GM19452 (cell line): ENCODE data around the gene SNAP25.
A peak's percentile ranks its signal among the peaks of the same experiment; 100 is the strongest.

Source experiments
- ATAC-seq: cut with Tn5 transposase; IDR thresholded peaks from one replicate; pipeline ENCODE4 v1.9.1; 2021; ENCODE audit not compliant: unreplicated experiment

SNAP25 gene

DNA sequence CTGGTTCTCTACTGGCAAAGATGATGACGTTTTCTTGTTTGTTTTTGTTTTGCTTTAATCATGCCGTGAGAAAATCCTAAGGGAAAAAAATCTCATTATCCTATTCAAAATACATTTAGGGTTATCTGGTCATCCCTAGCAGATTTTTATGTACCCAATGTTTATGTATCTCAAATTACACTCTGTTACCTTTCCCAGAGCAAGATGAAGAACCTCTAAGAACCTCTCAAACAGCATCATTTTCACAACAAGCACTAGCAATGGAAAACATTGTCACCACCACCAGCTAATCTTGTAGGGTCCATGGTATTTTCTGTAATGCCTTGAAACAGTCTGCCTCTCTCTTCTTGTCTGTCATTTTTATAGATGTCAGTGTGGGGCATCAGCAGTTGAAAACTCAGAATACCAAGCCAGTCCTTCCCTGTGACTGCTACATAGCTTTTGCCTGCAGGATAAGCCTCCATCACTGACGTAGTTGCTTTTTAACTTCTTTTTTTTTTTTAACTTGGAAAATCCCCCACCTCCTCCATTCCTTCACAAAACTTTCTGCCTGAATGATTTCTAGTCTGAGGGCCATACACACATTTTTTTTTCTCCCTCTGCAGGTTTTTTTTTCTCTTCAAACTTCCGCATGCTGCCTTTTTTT lies 2.4 kb upstream of the SNAP25 start:
- ATAC-seq, result no peak

DNA sequence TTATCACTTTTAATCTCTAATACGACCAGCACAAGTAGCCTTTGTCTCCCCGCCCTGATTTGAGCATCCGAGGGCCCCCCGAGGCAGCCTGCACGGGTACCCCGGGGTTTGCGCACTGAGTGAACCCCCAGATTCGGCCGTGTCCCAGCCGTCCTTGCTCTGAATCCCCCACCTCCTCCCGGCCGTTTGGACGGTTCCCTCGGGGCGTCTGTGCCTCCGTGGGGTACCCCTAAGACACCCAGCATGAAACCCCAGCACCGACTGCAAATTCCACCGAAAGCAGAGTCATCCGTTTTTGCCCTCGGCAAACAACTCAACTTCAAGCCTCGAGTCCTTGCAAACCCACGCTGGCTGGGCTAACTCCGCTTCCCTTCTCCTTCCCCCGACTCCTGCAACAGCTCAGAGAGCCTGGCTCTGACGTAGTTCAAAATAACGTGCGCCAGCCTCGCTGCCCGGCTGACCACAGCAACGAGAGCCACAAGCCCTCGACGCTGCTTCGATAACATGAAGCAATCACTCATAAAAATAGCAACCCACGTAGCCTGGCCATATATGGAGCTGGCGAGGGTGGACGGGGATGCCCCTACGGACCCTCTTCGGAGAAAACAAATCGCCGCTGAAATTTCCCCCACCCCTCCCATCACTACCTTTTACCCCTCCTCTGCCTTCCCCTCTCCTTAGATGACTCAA lies 764 bp upstream of the SNAP25 start:
- ATAC-seq, result no peak

DNA sequence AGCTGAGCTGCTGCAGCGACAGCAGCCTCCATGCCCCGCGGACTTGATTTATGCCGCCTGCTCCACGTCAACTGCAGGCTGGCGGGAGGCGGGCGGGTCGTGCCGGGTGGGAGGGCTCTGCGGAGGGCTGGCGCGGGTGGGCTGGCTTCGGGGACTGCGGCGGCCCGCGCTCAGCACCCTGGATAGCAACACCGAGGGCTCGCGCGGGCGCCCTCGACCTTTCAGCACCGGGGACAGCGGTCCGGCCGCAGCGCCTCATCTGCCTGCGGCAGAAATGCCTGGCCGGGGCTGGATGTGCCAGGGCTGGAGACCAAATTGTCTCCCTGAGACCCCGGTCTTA lies 792 bp downstream of the SNAP25 start:
- peak; percentile 87 for ATAC-seq

DNA sequence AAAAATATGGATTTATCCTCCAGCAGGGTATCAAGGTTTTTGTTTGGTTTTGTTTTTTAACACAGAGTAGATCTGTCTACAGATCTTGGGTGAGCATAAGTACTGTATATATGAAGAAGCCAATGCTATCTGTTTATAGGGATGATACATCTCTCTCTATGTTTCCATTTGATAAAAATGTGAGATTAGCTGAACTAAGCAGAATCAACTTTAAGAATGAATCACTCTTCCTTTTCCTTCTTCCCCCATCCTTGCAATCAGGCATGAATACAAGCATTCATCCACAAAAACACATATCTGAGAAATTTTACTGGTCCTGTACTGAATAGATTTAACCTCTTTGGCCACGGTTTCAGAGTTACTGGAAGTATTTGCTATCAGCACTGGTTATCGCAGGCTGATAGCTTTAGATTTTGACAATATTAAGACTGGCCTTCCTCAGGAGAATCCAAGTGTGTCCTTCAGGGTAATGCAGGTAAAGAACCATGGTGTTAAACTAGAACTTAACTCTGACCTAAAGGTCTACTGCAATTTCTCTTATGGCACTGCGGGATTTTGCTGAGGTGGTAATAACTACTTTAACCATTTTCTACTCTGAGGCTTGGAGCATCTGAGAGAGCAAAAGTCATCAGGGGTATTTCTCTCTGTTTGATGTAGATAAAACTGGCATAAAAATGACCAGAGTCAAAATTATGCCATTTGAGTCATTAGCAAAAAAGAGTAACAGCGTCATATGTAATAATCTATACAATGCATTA lies 1.5 kb downstream of the SNAP25 start:
- no peak for ATAC-seq

DNA sequence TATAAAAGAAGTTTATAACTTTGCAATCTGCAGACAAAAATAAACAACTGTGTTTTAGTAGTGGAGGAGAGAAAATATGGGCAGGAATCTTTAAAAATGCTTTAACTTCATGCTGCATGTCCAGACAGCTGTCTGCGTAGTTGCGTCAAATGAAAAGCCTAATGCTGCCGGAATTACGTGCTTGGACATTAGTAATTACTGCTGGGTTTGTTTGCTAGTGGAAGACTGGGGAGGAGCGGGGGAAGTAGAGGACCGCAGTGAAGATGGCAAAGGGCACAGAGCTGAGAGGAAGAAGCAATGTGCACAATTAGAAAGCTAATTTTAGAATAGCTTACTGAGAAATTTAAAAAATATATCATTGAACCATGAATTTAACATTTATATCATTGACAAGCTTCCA lies 2.4 kb downstream of the SNAP25 start:
- ATAC-seq, result no peak

DNA sequence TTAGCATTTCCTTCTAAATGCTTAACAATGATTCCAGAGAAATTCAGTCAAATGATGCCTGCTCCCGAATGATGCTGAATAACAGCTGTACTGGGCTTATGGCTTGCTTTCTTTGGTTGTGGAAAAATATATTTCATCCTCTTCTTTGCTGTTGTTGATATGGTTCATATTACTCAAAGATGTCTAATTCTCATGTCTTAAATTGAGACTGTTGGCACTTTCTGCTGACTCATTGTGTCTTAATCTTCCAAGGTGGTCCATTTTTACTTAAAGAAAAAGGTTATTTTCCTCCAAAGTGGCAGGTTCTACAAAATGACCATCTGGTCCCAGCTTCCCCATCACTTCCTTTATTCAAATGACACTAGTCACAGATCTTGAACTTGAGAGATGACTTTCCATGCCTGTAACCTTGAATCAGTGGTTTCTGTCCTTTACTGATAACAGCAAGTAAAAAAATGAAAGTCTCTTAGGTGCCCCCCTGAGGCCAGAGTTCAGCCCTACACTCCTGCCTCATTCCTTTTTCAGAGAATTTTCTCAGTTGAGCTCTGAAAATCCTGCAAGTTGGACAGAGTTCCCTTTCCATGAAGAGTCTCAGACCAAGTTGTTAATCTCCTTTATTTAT lies 6.9 kb downstream of the SNAP25 start:
- no peak for ATAC-seq

DNA sequence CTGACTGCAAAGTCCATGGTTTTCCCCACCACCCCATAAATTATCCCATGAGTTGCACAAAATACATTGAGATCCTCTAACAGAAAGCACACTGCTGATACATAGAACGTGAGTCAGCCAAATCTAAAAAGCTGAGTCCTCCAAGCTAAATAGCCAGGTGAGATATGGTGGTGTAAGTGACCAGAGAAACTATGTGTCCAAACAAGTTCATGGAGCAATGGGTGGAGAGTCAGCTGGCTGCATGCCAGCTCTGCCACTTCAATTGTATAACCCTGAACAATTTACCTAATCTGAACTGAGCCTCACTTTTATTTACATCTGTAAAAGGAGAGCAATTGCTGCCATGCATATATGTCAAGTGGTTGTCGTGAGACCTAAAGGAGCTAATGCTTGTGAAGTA lies 9.7 kb downstream of the SNAP25 start:
- no peak for ATAC-seq

DNA sequence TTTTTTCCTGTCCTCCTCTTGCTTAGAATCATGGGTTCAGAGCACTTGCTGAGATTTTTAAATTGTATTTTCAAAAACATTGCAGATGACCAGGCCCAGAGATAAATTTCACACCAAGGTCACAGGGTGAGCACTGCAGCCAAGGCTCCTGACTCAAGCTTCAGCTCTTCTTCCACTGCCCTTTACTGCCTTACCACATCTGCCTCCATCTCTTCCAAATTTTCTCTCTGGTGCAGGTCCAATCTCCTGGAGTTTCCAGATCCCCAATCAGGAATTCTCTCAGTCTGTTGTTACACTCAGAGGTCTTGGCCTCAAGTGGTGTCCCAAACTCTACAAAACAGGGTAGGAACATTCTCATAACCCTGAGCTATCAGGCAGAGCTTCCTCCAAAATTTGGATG lies 12.7 kb downstream of the SNAP25 start:
- ATAC-seq, result no peak

DNA sequence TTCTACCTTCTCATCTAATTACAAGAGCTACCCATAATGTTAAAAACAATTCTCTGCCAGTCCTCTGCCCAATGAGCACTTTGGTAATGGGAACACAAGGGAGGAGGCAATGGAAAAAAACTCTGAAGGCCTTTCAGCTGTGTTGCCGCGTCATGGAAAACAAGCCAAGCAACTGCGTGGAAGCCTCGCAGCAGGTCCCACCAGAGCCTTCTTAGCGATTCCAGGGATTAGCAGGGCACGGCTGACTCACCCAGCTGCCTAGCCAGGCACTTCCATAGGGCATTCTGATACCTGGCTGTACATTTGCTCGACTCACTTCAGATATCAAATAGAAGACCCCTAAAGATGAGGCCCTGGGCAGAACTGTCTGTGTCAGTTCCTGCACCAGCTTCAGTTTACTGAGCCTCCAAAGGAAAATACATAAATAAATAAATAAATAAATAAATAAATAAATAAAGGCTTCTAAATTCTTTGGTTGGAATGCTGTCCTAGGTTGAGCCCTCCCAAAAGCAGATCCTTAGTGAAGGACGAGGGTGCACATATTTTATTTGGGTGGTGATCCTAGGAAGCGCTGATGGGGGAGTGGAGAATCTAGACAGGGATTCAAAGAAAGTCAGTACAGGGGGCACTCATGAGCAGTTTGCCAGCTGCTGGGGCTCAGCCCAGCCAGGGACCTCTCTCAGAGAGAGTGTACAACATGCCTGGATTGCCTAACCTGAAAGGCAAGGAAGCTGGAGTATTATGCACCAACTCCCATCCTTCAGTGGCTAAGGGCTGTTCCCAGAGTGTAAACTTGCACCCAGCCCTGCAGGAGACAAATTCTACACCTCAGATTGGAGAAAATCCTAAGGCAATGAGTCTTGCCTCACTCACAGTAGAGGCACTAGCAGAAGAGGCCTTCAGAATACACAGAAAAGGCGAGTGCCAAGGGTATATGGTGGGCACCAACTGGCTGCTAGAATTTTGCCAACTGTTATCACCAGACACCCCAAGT lies 18.2 kb downstream of the SNAP25 start:
- no peak for ATAC-seq

DNA sequence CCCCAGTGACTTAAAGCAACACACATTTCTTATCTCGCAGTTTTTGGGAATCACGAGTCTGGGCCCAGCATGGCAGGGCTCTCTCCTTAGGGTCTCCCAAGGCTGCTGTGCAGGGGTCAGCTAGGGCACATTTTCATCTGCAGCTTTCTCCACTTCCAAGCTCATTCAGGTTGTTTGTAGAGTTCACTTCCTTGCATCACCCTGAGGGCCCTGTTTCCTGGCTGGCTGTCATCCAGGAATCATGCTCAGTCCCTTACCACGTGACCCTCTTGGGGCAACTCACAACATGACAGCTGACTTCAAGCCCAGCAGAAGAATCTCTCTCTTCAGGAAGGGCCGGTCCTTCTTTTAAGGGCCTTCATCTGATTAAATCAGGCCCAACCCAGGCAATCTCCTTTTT lies 21.3 kb downstream of the SNAP25 start:
- no peak for ATAC-seq

DNA sequence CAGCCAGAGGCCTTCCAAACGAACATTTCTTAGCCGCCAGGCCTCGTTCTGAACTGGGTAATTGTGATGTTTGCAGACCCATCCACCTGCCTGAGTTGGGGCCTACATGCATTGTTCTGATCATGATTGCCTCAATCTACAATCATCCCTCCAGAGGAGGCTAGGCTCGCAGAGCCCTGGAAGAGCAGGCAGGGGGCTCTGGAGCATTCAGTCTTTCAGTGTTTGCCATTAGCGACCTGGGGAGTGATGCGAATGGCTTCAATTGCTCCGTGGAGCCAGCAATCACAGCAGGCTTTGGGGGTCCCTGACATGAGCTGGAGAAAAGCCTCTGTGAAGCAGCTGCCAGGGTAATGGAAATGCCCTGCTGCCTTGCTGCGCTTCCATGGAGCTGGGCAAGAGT lies 22.0 kb downstream of the SNAP25 start:
- no peak for ATAC-seq

DNA sequence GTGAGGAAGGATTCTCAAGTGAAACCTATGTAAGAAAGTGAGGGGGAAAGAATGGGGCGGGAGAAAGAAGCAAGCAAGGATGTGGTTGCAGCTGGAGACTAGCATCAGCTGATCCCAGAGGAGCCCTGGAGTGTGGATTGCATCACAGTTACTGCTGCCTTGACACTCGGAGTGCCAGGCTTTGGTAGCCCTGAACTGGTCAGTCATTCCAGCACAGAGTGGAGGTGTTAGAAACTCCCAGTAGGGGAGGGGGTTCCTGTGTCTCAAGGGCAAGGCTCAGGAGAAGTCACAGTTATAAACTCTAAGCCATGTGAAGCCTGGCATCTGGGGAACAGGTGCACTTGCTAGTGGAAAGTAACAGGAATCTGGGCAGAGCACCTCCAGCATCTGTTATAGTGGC lies 23.5 kb downstream of the SNAP25 start:
- no peak for ATAC-seq

DNA sequence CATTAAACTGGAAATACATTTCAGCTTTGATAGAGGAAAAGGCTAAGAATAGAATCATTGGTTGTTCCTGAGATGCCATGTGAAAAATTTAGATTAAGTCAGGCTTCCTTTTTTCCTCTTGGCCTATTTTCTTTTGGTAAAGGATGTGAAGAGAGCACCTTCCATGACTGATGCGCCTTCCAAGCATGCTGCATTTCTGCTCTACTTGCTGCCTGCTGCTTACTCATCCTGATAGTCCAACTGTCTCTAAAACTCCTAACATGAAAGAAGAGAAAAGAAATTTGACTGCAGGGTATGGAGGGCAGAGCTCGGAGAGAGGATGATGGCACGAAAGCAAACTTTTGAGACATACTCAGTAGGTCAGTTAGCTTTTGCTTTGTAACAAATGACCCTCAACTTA lies 28.8 kb downstream of the SNAP25 start:
- ATAC-seq, result no peak

DNA sequence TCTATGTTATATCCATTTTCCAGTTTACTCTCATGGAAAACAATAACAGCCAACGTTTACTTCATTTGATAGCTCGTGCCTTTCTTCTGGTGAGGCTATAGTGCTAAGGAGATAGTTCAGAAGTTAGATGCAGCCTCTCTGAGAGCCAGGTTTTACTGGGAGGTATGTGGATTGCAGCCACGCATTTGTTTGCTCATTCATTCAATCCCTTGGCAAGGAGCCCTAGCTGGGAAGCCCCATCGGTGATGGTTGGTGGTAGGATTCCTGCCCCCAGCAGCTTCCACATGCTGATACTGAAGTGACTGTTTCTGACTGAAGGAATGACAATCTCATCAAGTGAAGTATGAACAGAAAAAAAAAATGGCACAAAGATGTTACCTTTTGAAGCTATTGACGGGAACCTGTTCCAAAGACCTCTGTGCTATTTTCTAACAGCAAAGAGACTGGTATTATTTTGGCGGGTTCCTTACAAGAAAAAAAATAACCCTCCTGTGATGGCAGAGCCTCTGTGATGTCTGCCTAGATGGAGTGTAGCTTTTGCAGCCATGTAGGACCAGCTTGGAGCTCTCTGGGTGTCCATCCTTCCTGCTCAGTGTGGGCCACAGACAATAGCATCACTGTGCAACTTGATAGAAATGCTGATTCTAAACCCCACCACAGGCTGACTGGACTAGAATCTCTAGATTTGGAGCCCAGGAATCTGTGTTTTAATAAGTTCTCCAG lies 30.6 kb downstream of the SNAP25 start:
- ATAC-seq, result no peak

DNA sequence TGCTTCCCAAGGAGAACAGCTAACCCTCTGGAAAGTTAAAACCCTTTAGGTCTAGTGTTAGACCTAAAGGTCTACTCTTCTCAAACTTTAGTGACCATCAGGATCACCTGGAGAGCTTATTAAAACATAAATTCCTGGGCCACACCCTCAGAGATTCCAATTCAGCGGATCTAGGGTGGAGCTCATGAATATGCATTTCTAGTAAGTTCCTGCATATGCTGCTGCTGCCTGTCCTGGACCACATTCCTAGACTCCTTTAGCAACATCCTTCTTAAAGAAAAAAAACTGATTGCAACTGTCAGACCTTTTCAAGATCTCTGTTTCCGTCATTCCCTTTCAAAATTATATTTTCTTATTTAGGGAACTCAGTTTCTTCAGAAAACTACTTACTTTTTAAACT lies 31.2 kb downstream of the SNAP25 start:
- ATAC-seq, result no peak

DNA sequence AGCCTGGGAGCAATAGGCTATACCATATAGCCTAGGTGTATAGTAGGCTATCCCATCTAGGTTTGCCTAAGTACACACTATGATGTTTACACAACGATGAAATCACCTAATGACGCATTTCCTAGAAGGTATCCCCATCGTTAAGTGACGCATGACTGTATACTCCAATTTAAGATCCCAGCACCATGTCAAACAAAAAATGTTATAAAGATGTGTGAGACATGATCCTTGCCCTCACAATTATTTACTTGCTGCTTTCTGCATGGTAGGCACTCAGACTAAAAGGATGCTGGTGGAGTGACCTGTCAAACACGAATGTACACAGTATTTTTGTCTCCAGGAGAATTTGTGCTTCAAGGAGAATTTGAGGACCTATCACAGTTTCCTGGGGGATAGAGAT lies 32.3 kb downstream of the SNAP25 start:
- ATAC-seq, result no peak

DNA sequence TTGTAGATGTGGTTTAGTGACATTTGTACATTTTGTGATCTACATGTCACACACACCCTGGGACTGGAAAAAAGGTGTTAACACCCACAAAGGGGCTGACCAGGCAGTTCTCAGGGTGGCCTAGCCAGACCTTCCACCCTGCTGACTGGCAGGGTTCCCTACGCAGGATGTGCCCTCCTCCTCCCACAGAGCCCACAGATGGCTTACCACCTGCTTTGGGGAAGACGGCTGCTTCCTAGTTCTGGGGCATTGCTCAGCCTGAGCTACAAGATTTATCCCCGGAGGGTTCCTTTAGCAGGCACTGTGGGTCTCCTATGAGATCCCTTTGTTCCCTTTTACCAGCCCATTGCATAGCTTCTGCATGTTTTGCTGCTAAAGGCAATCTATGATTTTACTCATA lies 35.1 kb downstream of the SNAP25 start:
- ATAC-seq, result no peak

DNA sequence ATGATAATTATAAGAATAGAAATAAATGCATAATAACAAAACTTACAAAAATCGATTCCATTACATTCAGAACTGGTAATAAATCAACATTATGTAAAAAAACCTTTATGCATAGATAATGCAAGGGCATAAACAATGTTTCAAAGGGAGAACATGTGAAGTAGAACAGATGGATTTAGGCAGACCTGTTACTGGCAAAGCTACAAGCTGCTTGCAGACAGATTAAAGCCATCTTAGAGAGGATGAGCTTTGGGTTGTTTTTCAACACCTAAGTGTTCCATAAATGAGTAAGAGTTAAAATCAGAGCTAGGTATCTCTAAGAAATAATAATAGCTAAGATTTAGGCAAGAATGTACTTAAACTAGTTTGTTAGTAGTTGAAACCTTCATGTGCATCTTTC lies 37.2 kb downstream of the SNAP25 start:
- no peak for ATAC-seq

DNA sequence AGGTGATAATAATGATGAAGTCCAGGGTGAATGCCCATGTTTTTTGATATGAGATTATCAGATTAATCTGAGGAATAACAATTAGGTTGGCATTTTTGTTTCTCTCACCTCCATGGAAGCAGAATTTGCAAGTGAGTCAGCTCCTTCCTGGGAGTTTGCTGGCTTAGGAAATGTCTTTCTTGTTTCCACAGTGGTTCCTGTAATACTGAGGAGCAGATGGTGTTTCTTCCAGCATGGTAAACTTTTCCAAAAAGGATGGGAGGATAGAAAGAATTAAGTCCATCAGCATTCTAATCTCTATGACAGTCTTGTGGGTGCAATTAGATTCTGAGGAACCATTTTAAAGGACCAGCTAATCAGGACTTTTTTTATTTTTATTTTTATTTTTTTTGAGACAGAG lies 40.5 kb downstream of the SNAP25 start:
- ATAC-seq, result no peak

DNA sequence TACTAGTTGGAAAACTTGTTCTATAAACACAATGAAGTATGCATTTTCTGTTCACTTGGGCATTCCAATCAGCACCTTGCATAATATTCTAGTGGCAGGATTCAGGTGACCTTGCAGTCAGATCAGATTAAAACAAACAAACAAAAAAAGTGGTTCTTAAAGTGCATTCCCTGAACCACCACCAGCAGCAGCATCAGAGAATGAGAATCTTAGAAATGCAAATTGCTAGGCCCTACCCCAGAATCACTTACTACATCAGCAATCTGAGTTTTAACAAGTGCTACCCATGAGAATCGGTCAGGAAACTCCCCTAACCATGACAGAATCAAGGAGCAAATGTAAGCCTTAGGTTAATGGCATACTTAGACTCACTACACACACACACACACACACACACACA lies 41.7 kb downstream of the SNAP25 start:
- no peak for ATAC-seq
